RWPE1 (cell line): ENCODE results near the gene D2HGDH.

Source experiments
- CTCF ChIA-PET: fragments of 350-600 bp; sonication (Branson Sonifier 250); formaldehyde crosslinking; extraction: SDS; loops from one replicate; lab custom pipeline; 2021; lab: Yijun Ruan, JAX
- POLR2A ChIA-PET: fragments of 400-600 bp; formaldehyde crosslinking; extraction: SDS; loops from one replicate; lab custom pipeline; 2020; ENCODE audit warnings: antibody characterized with exemption; ENCODE audit not compliant: low non-redundant PET; lab: Yijun Ruan, JAX
- DNase-seq: peaks from one replicate; pipeline ENCODE4 v3.0.0; 2012; ENCODE audit warnings: low spot score
- H3K27ac ChIP-seq: fragments of 450-650 bp; 2 replicates; pipeline ENCODE4 v1.5.1; 2017
- CTCF ChIP-seq: fragments of 450-650 bp; conservative IDR thresholded peaks from 2 replicates; pipeline ENCODE4 v1.5.1; 2017; ENCODE audit warnings: low read depth, mild to moderate bottlenecking

D2HGDH gene

GRCh38 chr2:241762933-241763369, 28.5 kb downstream of the D2HGDH start:
- no peak overlapping the region for H3K27ac ChIP-seq
- DNase-seq: no peak
- POLR2A ChIA-PET: no interaction called here
- TF ChIP-seq CTCF: no peak
- CTCF ChIA-PET: interaction anchor here (0.7 to 0.8 kb wide), 2 partner anchors 30 to 684 kb away, joined by 3 read pairs; no protein-coding TSS in a partner anchor

DNA sequence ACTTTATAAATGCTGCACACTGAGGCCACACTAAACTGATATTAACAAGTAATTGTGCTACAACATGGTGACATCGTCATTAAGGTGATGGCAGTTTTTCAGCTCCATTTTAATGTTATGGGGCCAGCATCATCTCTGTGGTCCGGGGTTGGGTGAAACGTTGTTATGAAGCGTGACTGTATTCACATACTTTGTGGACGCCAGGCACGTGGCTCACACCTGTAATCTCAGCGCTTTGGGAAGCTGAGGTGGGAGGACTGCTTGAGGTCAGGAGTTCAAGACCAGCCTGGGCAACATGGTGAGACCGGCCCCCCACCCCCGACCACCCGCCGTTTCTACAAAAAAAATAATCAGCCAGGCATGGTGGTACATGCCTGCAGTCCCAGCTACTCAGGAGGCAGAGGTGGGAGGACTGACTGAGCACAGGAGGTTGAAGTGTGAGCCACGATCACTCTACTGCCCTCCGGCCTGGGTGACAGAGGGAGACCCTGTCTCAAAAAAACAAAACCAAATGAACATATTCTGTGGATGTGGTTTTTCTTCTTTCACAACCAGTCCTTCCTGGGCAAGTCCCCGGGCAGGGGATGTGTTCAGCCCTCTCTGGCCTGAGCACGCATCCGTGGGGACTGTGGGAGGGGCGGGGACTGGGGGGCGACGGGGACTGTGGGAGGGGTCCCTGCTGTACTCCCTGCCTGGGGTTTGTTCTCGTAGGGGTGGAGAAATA, 29.3 kb downstream of the D2HGDH start:
- H3K27ac ChIP-seq: no peak overlapping the region
- ChIA-PET CTCF (no interaction called here), POLR2A (no interaction called here)
- no peak for TF ChIP-seq CTCF
- DNase-seq: no peak

- no peak for DNase-seq
- TF ChIP-seq CTCF: no peak
- H3K27ac ChIP-seq: no peak overlapping the region
- POLR2A ChIA-PET: no interaction called here
- CTCF ChIA-PET: no interaction called here
Observed at GRCh38 chr2:241764275-241765241, 30.1 kb downstream of the D2HGDH start.

DNA sequence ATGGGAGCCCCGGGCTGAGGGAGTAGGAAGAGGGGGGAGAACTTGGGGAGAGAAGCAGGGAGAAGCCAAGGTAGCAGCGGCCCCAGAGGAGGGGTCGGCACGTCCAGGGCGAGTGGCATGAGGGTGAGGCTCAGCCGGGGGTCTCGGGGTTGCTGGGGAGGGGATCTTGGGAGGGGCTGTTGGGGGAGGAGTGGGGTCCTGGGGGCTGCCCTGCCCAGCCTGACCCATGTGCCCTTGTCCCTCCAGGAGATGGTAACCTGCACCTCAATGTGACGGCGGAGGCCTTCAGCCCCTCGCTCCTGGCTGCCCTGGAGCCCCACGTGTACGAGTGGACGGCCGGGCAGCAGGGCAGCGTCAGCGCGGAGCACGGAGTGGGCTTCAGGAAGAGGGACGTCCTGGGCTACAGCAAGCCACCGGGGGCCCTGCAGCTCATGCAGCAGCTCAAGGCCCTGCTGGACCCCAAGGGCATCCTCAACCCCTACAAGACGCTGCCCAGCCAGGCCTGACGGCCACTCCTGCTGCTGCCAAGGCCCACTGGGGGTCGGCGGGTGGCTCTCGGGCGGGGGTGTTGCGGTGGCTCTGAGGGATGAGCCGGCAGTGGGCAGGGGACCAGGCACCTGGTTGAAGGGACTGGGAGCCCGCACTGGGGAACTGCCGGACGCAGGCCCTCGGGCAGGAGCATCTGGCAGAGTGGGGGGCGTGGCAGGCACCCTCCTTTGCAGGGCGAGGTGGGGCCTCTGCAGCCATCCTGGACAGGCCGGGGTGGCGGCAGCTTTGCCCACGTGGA, 33.2 kb downstream of the D2HGDH start:
- DNase-seq: no peak
- POLR2A ChIA-PET: no interaction called here
- TF ChIP-seq CTCF: no peak
- H3K27ac ChIP-seq: peak overlapping the region; percentile 55
- CTCF ChIA-PET: no interaction called here

- ChIA-PET CTCF (no interaction called here), POLR2A (no interaction called here)
- peak overlapping the region; percentile 55 for H3K27ac ChIP-seq
- no peak for DNase-seq
- no peak for TF ChIP-seq CTCF
Observed at GRCh38 chr2:241768251-241768711, 33.9 kb downstream of the D2HGDH start.

DNA sequence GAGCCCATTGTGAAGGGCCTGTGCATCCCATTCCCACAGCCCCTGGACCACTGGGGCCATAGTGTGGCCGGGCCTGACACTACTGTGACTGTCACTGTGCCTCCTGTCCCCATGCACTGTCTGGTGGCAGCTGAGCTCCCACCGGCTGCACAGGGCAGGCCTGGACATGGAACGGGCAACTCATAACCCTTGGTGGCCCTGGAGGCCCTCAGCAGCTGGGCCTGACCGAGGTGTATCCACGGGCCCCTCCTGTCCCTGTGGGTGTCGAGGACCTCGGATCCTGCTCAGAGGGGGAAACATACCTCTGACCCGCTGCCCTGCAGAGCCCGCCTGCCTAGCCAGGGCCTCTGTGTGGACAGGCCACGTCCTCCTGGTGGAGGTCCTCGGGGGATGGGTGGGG, 34.4 kb downstream of the D2HGDH start:
- TF ChIP-seq CTCF: no peak
- CTCF ChIA-PET: no interaction called here
- peak overlapping the region; percentile 55 for H3K27ac ChIP-seq
- POLR2A ChIA-PET: no interaction called here
- DNase-seq: no peak
